HG03196 (cell line): ENCODE measurements around the gene TM7SF2.
"Not testable (repeated sequence)": the region's sequence is repeated elsewhere in the genome, so short reads cannot be mapped to it uniquely, and the experiment has no call there.

Experiments
- ATAC-seq: cut with Tn5 transposase; IDR thresholded peaks from one replicate; pipeline ENCODE4 v1.9.1; 2021; ENCODE audit not compliant: unreplicated experiment

Gene TM7SF2

DNA sequence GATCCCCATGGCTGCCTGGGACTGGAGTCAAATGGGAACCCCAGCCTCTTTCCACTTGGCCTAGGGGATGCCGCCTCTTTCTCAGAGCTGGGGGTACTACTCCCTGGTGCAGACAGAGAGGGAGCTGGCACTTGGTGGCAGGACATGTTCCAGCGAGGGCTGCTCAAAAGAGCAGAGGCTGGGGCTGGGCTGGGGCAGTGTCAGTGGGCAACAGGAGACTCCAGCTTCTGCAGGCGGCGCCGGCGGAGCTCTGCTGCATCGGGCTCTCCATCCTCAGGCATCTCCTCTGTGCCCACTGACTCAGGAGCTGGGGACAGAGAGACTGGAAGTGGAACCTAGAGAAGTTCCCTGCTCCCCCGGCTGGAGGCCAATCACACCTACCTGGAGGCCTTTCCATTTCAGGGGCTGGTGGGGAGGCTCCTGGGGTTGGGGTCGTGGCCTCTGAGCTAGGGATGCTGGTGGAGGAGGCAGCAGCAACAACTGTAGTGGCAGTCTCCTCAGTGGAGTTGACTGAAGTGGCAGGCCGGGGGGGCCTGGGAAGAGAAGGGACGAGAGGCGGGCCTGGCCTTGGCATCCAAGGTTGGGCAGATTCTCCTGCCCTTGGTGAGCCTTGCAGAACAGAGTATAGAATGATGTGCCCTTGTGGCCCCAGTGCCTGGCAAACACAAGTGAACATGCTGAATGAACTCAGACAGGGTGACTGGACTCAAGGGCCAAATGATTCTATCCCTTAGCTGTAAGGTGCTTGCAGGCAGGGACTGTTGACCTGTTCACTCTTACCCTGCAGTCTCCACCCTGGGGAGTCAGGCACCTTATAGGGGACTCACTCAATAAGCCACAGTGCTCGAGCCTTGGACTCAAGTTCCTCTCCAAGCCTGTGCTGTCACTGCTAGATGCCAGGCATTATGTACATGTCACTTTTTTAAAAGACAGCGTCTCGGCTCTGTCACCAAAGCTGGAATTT is 16.8 kb downstream of the TM7SF2 start:
- no peak for ATAC-seq

DNA sequence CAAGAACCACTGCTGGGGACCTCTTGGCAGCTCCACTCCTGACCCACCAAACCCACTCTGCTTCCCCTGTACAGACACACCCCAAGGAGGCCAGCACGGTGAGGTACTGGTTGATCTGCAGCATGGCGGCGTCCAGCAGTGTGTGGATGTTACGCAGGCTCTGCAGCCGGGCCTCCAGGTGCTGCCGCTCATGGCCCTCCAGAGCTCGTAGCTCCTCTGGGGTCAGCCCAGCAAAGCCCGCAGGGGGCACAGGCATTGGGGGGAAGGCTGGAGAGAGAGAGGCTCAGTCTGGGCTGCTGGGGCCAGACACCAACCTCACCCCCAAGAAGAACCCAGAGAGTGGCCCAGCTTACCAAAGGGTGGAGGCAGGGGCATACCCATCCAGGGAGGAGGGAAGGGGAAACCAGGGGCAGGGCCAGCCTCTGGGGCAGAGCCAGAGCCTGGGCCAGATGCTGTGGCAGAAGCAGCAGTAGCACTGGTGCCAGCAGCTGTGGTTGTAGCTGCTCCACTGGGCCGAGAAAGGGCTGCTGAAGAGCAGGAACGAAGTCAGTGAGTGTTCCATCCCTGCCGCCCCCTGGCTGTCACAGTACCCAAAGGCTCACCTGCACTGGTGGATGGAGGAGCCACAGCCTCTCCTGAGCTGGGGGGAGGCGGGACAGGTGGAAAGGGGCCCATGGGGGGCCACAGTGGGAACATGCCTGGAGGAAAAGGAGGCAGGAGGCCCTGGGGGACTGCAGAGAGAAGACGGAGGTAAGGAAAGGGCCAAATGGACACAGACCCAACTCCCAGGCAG is 18.2 kb downstream of the TM7SF2 start:
- no peak for ATAC-seq

DNA sequence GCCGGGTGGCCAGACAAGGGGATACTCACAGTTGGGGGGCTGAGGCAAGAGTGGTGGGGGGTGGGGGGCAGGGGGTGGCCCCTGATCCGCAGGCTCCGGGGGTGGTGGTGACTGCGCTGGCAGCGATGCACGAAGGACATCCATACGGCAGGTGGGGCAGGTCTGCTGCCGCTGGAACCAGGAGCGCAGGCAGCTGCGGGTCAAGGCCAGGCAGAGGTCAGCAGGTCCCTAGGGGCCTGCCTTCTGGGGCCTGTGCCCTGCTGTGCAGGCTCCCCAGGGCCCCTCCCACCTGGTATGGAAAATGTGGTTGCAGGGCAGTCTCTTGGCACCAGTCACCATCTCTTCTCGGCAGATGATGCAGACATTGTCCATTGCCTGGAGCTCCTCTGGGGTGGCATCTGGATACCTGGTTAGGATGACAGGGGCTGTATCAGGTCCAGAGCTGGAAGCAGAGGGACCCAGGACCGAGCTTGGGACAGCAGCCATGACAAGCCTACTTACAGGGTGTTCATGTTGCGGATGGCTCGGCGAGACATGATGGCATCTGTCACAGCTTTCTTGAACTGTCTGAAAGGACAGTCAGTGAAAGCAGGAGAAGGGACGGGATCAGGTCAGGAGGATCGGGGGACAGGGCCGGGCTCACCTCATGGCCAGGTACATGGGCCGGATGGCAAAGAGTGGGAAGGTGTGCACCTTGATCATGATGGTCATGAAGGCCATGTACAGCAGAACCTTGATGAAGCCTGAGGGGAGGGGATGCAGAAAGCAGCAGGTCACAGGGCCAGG is 19.2 kb downstream of the TM7SF2 start:
- ATAC-seq: no peak

DNA sequence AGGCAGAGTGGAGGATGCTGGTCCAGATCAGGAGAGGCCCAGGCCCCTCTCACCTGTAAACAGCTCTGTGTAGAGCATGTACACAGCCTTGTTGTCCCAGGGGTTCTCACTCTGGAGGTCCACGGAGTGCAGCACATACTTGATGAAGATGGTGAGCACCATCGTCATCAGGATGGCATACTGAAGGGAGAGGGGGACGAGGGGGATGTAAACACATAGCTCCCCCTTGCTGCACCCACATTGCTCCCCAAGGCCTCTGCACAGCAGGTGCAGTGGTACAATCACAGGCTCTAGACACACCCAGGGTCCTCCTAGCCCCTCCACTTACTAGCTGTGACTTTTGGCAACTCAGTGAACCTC is 19.7 kb downstream of the TM7SF2 start:
- no peak for ATAC-seq

DNA sequence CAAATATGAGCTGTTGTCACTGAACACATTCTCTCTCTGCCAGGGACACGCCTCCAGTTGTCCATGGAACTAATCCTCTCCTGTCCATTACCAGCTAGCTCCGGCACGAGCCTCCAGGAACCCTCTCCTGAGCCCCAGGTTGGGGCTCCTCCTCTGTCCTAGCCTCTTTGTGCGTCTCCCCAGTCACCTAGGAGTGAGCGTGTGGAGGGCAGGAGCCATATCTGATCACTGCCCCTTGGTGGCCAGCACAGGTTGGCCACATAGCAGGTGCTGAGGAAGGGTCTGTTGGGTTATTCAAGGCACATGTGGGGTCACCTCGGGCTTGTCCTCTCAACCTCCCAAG is 20.2 kb downstream of the TM7SF2 start:
- ATAC-seq: no peak

DNA sequence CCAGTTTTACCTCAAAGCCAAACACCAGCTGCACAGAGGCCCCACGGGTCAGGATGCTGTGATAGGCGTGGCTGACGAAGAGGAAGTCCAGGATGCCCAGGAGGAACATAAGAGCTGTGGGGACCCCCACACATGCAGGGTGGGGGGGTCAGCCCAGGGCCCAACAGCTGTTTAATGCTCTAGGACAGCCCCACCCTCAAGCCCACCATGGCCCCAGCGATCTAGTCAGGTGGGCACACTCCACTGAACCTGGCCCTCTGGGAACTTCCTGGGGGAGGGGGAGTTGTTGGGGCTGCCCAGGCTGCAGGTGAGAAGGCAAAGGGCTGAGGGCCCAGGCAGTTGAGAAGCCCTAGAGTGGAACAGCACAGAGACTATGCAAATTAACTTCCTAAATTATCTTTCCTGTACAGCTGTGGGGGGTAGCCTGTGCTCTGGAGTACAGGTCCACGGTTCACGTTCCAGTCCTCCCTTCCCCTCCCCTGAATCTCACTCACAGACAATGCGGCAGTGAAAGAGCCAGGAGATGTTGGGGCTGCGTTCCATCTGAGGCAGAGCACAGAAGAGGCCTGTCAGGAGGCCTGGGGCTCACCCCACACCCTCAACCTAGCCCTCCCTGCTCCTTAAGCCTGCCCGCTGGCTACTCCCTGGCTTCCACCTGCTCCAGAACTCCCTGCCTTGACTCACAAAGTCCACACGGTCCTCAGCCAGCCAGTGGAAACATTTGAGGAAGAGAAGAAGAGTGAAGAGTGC is 20.7 kb downstream of the TM7SF2 start:
- ATAC-seq: no peak

DNA sequence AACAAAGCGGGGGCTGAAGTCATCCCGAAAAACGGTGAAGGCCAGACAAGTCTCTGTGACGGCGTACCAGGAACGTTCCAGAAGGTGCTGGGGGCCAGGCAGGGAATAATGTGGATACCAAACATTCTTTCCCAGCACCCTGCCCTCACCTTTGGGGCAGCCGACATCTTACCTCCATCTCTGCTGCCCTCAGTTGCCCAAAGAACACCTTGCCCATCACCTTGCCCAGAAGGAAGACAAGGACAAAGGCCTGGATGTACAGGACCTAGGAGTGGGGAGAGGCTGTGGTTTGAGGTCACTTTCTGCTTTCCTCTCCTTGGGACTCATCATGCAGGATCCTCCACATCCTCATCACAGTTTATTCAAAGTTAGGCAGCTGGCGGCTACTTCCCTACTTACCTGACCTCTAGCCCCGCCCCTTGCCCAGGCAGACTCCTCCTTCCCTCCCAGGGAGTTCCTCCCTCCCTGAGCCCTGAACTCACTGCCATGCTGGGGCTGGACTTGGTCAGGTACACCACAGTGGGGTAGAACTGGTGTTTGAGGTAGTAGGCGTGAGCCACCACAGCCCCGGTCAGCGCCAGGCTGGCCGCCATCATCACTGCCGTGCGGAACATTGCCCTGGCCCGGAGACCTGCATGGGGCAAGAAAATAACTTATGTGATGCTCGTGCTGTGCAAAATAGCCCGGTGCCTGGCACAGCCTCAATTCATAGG is 21.5 kb downstream of the TM7SF2 start:
- no peak for ATAC-seq

DNA sequence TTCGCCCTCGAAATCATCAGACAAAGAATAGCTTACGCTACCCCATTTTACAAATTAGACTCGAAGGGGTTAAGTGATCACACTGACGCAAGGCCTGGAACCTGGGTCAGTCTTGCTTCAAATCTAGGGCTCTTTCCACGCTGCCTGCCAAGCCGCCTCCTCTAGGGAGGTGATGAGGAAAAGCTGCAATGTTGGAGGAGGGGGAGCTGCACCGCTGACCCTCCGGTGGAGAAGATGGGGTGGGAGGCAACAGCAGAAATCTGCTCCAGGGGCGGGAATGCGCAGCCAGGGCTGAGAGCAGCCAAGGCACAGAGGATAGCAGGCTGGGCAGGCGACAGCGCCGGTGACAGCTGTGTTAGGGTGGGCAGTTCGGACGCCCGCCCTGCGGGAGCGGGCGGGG is 22.1 kb downstream of the TM7SF2 start:
- no peak for ATAC-seq

DNA sequence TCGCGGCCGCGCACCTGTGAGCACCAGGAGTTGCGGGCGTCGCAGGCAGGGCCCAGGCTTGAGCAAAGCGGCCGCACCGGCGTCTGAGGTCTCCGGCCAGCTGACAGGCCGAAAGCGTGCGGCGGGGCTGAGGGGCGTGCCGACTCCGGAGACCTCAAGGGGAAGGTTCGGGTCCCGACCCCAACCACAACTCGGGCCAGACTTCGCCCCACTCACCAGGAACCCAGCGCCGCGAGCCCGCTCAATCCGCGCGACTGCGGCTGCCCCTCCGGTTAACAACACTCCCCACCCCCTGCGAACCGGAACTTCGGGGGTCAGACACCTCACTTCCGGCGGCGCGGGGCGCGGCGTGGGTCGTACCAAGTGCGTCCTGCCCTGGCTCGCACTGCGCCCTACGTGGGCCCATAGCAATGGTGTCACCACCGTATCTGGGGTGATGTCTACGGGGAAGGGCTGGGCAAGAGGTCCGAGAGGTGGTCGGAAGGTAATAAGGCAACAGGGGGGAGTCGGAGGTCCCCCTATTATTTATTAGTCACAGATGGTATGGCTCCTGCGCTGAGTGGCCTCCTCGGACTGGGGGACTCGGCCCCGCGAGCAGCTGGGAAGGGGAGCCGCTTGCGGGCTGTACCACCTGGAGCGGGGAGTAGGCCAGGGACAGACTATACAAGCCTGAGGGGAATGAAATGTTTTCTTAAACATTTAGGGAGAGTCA is 22.7 kb downstream of the TM7SF2 start, which contains the start of gene SYVN1:
SYVN1 (minus strand) TSS at position 280 of the 712 bp plus-strand sequence. CDS start 918 bp downstream, outside the sequence.
- peak; percentile 51 for ATAC-seq

DNA sequence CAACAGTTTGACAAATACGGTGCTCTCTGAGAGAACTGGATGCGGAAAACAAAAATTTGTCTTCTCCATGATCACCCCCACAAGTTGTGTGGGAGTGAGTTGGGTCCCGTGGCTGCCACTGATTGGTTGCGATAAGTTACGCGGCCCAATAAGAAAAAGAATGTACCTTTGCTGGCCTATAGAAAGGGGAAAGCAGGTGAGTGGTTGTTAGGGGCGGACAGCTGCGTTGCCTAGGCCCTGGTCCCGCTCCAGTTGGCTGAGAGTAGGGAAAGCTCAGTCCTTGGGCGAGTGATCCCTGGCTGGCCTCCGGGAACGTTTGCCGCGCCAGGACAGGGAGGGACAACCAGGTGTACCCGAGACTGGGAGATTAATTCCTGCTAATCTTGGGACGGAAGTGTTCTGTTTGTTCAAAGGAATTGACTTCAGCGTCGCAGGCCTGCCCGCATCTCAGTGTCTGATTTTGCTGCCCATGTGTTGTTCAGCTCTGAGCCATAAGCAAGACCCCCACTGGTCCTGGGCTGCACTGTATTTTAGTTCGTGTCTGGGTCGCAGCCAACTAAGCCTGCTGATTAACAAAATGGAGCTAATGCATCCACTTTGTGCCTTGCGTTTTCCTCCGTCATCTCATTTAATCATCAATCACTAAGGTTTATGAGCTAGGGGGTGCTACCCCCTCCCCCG is 23.4 kb downstream of the TM7SF2 start:
- ATAC-seq: peak; percentile 61

DNA sequence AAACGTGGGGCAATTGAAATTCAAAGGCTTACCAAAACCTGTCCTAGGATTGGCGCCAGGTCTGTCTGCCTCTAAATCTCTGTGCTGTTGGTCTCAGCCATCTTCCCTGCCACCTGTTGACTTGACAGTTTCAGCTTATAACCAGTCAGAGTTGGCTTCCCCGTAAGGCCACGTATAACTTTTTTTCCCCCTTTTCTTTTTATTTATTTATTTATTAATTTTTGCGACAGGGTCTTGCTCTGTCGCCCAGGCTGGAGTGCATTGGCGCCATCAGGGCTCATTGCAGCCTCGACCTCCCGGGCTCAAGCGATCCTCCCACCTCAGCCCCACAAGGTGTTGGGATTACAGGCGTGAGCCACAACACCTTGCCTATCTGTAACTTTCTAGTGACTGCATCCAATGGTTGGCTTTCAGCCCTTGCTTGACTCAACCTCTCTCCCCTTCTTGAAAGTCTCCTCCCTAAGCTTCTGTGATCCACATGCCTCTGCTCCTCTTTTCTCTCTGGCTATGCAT is 24.0 kb downstream of the TM7SF2 start:
- no peak for ATAC-seq

DNA sequence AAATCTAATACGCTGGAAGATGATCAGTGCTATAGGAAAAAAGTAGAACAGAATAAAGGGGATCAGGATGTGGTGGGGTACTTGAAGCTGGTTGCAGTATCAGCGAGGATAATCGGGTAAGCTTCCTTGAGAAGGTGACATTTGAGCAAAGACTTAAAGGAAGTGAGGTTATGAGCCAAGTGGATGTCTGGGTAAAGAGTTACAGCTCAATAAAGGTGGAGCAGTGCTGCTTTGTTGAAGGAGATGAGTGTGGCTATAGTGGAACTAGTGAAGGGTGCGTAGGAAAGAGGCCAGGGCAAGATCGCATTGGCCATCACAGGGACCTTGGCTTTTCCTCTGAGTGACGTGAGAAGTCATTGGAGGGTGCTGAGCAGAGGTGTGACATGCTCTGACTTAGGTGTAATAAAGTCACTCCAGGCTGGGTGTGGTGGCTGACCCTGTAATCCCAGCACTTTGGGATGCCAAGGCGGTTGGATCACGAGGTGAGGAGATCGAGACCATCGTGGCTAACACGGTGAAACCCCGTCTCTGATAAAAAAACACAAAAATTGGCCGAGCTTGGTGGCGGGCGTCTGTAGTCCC is 24.9 kb downstream of the TM7SF2 start:
- ATAC-seq: no peak

DNA sequence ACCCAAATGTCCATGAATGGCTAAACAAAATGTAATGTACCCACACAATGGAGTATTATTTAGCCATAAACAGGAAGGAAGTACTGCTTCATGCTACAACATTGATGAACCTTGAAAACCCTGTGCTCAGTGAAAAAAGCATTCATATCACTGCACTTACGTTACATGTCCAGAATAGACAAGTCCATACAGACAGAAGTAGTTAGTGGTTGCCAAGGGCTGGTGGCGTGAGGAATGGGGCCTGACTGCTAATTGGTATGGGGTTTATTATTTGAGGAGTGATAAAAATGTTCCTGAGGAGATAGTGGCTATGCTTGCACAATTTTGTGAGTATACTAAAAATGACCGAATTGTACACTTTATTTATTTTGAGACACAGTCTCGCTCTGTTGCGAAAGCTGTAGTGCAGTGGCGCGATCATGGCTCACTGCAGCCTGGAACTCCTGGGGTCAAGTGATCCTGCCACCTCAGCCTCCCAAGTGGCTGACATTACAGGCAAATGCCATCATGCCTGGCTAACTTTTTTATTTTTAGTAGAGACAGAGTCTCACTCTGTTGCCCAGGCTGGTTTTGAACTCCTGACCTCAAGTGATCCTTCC is 30.3 kb downstream of the TM7SF2 start:
- ATAC-seq: no peak

DNA sequence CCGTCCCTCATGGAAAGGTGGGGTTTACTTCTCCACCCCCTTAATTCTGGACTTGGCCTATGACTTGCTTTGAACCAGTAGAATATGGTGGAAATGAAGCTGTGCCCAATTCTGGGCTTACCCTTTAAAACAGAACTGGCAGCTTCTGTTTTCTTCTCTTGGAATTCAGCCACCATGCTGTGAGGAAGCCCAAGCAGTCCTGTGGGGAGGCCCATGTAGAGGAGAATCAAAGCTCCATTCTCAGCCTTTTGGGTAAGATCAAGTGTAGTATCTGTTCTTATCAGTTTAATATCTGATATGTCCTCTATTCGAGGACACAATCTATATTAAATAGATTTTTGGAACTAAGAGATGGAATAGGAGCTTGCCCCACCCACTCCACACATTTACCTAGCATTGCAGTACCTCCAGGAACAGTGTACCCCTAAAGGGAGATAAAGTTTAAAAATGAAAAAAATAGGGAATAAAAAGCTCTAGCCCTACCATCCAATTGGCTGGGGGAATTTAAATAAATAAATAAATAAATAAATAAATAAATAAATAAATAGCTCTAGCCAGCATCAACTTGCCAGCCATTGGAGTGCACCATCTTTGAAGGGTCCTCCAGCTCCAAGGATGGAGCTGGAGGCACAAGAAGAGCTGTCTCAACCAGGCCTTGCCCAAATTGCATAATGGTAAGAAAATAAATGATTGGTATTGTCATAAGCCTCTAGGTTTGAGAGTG is 35.8 kb downstream of the TM7SF2 start:
- ATAC-seq: no peak

DNA sequence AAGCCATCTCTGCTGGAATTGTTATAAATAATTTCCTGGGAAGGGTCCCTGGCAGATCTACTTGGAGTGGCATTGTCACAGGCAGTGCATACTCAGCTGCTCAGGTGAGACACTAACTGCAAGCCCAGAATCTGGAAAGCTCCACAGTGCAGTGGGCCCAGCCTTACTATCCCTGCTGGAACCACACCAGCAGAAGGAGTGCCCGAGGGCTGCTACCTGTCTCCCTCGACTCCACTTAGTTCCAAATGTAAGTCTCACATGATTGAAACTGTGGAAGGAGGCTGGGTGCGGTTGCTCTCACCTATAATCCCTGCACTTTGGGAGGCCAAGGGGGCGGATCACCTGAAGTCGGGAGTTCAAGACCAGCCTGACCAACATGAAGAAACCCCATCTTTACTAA is 37.0 kb downstream of the TM7SF2 start:
- ATAC-seq: no peak

DNA sequence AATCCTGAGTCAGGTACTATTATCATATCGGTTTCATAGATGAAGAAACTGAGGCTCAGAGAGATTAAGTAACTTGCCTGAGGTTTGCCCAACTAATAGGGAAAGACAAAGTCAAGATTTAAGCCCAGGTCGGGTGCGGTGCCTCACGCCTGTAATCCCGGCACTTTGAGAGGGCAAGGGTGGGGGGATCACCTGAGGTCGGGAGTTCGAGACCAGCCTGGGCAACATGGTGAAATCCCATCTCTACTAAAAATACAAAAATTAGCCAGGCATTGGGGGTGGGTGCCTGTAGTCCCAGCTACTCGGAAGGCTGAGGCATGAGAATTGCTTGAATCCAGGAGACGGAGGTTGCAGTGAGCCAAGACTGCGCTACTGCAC is 38.4 kb downstream of the TM7SF2 start:
- not testable (repeated sequence) for ATAC-seq
